GM19455 (cell line): ENCODE results near the gene GTPBP10.

ENCODE experiments used
- ATAC-seq: cut with Tn5 transposase; IDR thresholded peaks from one replicate; pipeline ENCODE4 v1.9.1; 2021; ENCODE audit not compliant: unreplicated experiment

Gene GTPBP10

DNA sequence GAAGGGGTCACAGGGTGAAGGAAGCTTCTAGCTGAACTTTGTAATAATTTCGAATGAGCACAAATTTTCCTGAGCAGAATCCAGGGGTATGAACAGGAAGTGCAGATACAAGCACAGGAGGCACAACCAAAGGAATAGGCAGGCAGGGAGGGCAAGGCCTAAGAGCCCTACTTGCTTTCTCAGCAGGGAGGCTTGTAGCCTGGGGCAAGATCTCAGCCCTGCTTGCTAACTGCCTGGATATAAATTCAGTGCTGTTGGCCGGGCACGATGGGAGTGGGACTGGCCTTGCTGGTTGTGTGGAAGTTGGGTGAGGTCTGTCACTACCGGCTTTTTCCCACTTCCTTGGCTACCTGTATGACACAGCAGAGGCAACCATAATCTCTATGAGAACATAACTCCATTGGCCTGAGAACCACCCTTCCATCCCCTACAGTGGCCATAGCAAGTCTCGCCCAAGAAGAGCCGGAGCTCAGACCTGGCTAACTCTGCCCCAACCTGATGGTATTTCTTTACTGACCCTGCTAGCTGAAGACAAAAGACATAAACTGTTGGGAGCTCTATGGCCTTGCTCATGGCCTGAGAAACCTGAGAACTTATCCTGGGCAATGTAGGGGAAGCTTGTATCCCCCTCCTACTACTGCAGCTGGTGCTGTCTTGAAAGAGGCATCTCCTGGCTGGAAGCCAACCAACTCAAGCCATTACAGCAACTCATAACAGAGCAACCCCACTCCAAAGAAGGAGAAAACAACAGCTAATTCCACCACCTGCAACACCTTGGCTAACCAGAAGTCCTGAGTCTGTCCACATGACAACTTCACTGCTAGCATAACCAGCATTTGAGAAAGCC is 84.3 kb downstream of the GTPBP10 start:
- no peak for ATAC-seq

DNA sequence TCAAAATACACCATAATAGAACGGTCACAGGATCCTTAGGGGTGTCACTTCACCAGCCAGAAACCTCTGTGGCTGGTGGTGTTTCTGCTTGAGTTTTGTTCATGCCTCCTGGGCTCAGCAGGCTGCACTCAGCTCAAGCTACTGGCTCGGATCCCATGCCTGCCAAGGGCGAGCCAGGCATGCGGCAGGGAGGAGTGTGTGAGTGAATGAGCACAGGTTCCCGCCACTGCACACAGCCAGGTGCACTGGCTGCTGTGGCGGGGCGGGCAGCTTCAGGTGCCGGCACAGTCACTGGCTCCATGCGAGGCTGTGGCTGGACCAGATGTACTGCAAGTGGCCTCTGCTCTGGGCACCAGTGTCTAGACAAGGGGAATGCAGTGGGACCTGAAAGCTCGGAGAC is 86.2 kb downstream of the GTPBP10 start:
- ATAC-seq, result no peak

DNA sequence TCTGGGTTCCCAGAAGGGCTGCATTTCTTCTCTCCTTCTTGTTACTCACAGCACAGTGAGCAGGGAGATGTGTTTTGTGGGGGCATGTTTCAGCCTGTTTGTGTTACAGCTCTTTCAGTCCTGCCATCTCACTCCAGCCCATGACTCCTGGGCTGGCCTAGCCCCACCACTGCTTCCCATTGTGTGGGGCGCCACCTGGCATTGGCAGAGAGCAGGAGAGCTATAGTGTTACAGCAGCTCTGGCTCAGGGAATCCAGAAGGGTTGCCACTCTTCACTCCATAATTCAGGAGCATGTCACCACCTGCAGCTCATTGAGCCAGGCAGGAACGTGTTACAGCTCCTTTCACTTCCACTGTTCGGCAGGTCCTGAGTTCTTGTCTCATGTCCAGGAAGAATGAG is 86.7 kb downstream of the GTPBP10 start:
- ATAC-seq, result no peak
